ENCODE measurements around the gene MTRF1.

The MTRF1 gene

DNA sequence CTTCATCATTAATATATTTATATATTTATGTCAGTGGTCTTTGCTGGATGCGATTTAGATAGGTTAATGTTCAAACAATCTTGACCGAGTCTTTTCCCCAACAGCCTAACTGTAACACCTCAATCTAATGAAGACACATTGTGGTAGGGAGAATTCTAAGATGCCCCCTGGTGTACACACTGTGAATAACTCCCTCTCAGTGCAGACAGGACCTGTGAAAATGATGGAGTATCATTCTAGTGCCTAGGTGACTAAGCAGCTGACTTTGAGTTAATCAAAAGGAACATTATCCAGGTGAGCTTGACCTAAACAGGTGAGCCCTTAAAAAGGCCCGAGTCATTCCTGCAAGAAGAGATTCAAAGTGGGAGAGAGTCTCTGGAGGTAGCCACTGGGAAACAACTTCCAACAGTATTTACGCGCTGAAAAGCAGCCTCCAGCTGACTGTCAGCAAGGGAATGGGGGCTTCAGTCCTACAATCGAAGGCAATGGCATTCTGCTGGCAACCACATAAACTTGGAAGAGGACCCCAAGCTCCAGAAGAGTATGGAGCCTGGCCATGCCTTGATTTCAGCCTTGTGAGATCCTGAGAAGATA is 41.0 kb downstream of the MTRF1 start:
- H3K4me3 ChIP-seq (ENCODE audit: low read depth, low read length): no peak overlapping the region
- peak; percentile 70 for TF ChIP-seq CTCF (IDR thresholded peaks at IDR 0.05; ENCODE audit: control insufficient read depth, extremely low read depth, insufficient read depth)
- peak; percentile 11 for DNase-seq (ENCODE audit: low read depth)

- no peak overlapping the region for H3K4me3 ChIP-seq (ENCODE audit: low read depth, low read length)
- no peak for DNase-seq (ENCODE audit: low read depth)
- TF ChIP-seq CTCF (IDR thresholded peaks at IDR 0.05; ENCODE audit: control insufficient read depth, extremely low read depth, insufficient read depth): no peak
Measured at GRCh38 chr13:41220401-41220800, 43.0 kb downstream of the MTRF1 start.

DNA sequence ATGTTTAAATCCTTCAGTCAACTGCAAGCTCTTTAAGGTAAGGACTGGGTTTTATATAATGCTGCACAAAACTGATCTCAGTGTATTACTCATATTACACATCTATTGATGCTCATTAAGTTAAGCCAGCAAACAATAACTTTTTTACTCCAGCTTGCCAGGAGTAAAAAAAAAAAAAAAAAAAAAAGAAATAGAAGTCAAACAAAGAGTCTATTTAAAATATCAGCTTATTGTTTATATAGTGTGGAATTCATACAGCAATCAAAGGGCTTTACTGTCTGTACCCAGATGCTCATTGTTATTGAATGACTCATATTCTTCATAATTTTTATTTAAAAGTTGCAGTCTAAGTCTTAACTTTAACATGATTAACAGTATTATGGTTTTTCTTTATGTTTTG is 47.2 kb downstream of the MTRF1 start:
- no peak overlapping the region for H3K4me3 ChIP-seq (ENCODE audit: low read depth, low read length)
- DNase-seq (ENCODE audit: low read depth): peak; percentile 47
- no peak for TF ChIP-seq CTCF (IDR thresholded peaks at IDR 0.05; ENCODE audit: control insufficient read depth, extremely low read depth, insufficient read depth)

- no peak for TF ChIP-seq CTCF (IDR thresholded peaks at IDR 0.05; ENCODE audit: control insufficient read depth, extremely low read depth, insufficient read depth)
- DNase-seq (ENCODE audit: low read depth): no peak
- H3K4me3 ChIP-seq (ENCODE audit: low read depth, low read length): no peak overlapping the region
Measured at GRCh38 chr13:41213919-41214318, 49.5 kb downstream of the MTRF1 start.

DNA sequence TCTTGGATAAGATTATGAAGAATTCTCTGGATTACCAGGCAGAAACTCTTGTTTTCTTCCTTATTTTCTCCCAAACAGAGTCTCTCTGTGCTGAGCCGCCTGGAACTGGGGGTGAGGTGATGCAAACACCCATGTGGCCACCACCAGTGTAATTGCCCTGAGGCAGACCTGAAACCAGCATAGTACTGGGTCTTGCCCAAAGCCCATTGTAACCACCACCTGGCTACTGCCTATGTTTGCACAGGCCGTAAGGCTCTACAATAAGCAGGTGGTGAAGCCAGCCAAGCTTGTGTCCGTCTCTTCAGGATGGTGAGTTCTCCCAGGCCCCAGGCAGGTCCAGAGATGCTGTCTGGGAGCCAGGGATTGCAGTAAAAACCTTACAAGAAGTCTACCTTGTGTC is 50.1 kb downstream of the MTRF1 start:
- DNase-seq (ENCODE audit: low read depth): no peak
- no peak overlapping the region for H3K4me3 ChIP-seq (ENCODE audit: low read depth, low read length)
- no peak for TF ChIP-seq CTCF (IDR thresholded peaks at IDR 0.05; ENCODE audit: control insufficient read depth, extremely low read depth, insufficient read depth)

DNA sequence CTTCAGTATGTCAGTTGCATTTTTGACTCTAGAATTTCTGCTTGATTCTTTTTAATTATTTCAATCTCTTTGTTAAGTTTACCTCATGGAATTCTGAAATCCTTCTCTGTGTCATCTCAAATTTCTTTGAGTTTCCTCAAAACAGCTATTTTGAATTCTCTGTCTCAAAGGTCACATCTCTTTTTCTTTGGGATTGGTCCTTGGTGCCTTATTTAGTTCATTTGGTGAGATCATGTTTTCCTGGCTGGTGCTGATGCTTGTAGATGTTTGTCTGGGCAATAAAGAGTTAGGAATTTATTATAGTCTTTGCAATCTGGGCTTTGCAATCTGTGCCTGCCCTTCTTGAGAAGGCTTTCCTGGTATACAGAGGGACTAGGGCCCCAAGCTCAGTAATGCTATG is 50.5 kb downstream of the MTRF1 start:
- DNase-seq (ENCODE audit: low read depth): no peak
- no peak for TF ChIP-seq CTCF (IDR thresholded peaks at IDR 0.05; ENCODE audit: control insufficient read depth, extremely low read depth, insufficient read depth)
- no peak overlapping the region for H3K4me3 ChIP-seq (ENCODE audit: low read depth, low read length)

DNA sequence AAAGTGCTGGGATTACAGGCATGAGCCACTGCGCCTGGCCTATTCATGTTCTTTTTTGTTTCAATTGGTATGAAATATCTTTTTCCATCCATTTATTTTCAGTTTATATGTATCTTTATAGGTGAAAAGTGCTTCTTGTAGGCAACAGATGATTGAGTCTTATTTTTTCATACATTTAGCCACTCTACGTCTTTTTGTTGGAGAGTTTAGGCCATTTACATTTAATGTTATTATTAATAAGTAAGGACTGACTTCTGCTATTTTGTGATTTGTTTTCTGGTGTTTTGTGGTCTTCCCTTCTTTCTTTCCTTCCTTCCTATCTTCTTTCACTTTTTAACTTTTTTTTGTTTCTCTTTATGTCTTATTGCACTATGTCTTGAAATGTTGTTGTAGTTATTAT is 52.3 kb downstream of the MTRF1 start:
- no peak overlapping the region for H3K4me3 ChIP-seq (ENCODE audit: low read depth, low read length)
- TF ChIP-seq CTCF (IDR thresholded peaks at IDR 0.05; ENCODE audit: control insufficient read depth, extremely low read depth, insufficient read depth): no peak
- DNase-seq (ENCODE audit: low read depth): no peak

Data from LNCaP clone FGC (cell line).